ENCODE results near the gene OCIAD1.
"Not testable (repeated sequence)": the region's sequence is repeated elsewhere in the genome, so short reads cannot be mapped to it uniquely, and the experiment has no call there.

Gene OCIAD1

DNA sequence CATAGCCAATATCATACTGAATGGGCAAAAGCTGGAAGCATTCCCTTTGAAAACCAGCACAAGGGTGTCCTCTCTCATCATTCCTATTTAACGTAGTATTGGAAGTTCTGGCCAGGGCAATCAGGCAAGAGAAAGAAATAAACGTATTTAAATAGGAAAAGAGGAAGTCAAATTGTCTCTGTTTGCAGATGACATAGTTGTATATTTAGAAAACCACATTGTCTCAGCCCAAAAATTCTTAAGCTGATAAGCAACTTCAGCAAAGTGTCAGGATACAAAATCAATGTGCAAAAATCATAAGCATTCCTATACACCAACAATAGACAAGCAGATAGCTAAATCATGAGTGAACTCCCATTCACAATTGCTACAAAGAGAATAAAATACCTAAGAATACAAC lies 9.5 kb upstream of the OCIAD1 start:
- DNase-seq (ENCODE audit: low spot score): not testable (repeated sequence)

- no peak for DNase-seq (ENCODE audit: low spot score)
Observed at GRCh38 chr4:48827622-48828021, 3.3 kb upstream of the OCIAD1 start.

- DNase-seq (ENCODE audit: low spot score): no peak
Observed at GRCh38 chr4:48831532-48832030, 693 bp downstream of the OCIAD1 start.

GRCh38 chr4:48832571-48832970 lies 1.7 kb downstream of the OCIAD1 start:
- no peak for DNase-seq (ENCODE audit: low spot score)

DNA sequence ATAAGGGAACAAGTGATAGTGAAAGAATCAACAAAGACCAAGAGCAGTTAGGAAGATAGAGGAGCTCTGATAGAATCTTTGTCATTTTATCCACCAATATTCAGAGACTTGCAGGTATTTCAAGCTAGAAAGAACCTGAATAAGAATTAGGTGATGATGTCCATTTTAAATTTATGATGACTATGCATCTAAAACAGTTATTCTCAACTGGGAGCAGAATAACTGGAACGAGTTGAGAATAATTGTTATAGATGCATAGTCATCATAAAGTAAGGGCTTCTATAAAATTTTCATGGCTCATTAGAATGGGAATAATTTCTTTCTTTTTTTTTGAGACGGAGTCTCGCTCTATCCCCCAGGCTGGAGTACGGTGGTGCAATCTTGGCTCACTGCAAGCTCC lies 5.8 kb downstream of the OCIAD1 start:
- no peak for DNase-seq (ENCODE audit: low spot score)

- DNase-seq (ENCODE audit: low spot score): no peak
Observed at GRCh38 chr4:48841045-48841827, 10.3 kb downstream of the OCIAD1 start.

DNA sequence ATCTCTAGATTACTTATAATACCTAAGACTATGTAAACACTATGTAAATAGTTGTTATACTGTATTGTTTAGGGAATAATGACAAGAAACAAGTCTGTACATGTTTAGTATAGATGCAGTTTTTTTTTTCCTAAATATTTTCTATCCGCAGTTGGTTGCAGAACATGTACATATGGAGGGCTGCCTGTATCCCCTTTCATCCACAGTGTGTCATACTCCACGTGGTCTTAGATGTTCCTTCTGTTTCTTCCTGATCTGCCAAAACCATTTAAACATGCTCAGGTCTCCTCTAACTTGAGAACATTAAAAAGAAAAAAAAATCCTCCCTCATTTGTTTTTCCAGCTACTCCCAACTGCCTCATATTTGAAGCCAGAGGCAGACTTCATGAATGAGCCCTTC lies 14.0 kb downstream of the OCIAD1 start:
- DNase-seq (ENCODE audit: low spot score): no peak

DNA sequence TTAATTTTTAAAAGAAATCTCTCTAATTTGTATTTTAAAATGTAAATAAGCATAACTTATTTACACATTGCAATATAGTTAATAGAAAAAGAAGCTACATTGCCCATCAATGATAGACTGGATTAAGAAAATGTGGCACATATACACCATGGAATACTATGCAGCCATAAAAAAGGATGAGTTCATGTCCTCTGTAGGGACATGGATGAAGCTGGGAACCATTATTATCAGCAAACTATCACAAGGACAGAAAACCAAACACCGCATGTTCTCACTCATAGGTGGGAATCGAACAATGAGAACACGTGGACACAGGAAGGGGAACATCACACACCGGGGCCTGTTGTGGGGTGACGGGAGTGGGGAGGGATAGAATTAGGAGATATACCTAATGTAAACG lies 17.9 kb downstream of the OCIAD1 start:
- DNase-seq (ENCODE audit: low spot score): not testable (repeated sequence)

GRCh38 chr4:48851651-48852050 lies 20.8 kb downstream of the OCIAD1 start:
- peak; percentile 16 for DNase-seq (ENCODE audit: low spot score)

- DNase-seq (ENCODE audit: low spot score): no peak
Observed at GRCh38 chr4:48853604-48854394, 22.9 kb downstream of the OCIAD1 start.

DNA sequence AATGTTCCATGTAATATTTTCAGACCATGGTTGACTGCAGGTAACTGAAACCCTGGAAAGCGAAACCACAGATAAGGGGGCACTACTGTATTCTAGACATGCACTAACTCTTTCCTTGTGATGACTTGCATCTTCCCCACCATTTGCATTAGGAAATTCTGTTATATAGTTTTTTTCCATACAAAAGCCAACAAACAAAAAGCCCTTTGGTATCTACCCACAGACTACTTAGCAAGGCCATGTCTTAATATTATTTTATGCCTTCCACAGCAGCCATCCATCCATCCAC lies 23.5 kb downstream of the OCIAD1 start:
- DNase-seq (ENCODE audit: low spot score): no peak

DNA sequence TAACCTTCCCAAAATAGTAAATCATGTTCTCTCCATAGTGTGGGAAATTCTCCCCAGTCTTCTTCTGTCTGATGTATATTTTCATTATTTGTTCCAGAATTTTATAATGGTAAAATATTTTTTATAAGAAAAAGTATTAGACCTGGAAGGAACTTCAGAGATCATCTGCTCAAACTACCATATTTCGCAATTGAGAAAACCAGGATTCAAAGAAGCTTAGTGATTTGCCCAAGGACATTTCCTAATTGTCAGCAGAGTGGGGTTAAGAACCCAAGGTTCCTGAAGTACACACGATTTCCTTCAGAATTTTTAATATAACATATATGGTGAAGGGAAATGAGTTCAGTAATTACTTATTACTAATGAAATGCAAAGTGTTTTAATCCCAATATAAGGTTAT lies 24.1 kb downstream of the OCIAD1 start:
- no peak for DNase-seq (ENCODE audit: low spot score)

DNA sequence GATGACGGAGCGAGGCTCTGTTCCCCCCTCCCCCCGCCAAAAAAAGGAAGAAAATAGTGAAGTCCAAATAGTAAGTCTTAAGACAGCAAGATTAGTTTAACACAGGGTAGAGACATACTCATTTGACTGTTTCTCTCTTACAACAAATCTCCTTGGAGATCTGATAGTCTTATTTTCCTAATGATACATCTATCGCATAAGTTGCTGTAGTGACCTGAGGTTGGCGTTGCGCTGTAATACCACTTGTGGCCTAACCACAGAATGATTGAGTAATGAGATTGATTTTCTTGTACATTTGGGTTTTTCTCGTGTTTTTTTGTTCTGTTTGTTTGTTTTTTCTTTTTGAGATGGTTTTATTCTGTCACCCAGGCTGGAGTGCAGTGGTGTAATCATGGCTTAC lies 27.2 kb downstream of the OCIAD1 start:
- no peak for DNase-seq (ENCODE audit: low spot score)

GRCh38 chr4:48862038-48862437 lies 31.1 kb downstream of the OCIAD1 start:
- no peak for DNase-seq (ENCODE audit: low spot score)

DNA sequence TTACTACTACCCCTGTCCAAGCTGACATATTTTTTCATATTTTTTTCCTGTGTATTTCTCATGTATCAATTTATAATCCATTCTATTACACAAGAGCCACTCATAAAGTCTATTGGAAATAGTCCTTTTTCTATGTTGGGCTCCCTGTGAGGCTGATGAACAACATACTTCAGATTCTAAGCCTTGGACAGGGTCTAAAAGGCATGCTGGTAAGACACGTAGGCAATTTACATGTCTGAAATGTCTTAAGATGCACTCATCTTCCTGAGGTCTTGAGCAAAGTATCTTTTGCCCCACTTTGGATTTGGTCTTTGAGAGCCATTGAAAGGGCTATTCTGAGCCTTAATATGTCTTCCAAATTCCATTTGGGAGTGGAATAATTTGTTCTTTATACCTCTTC lies 31.8 kb downstream of the OCIAD1 start:
- DNase-seq (ENCODE audit: low spot score): no peak

DNA sequence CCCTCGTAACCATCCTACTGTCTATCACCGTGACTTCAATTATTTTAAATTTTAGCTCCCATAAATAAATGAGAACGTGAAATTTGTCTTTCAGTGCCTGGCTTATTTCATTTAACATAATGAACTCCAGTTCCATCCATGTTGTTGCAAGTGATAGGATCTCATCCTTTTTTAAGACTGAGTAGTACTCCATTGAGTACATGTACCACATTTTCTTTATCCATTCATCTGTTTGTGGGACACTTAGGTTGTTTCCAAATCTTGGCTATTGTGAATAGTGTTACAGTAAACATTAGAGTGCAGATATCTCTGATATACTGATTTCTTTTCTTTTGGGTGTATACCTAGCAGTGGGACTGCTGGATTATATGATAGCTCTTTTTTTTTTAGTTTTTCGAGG lies 32.8 kb downstream of the OCIAD1 start:
- DNase-seq (ENCODE audit: low spot score): no peak

- not testable (repeated sequence) for DNase-seq (ENCODE audit: low spot score)
Observed at GRCh38 chr4:48864696-48865095, 33.8 kb downstream of the OCIAD1 start.

GRCh38 chr4:48877827-48878535 lies 47.1 kb downstream of the OCIAD1 start:
- no peak for DNase-seq (ENCODE audit: low spot score)

GRCh38 chr4:48879561-48880442 lies 48.9 kb downstream of the OCIAD1 start:
- no peak for DNase-seq (ENCODE audit: low spot score)

- DNase-seq (ENCODE audit: low spot score): not testable (repeated sequence)
Observed at GRCh38 chr4:48881646-48882045, 50.8 kb downstream of the OCIAD1 start.

- not testable (repeated sequence) for DNase-seq (ENCODE audit: low spot score)
Observed at GRCh38 chr4:48889750-48890149, 58.9 kb downstream of the OCIAD1 start.

All from activated CD4-positive, alpha-beta T cell treated with anti-CD3 and anti-CD28 coated beads, Interleukin-2, Interleukin-4, amounts not matched to agents 100 ng/mL and 50 ng/mL, durations not matched to agents 16 hours and 8 hours (primary cell).